ENCODE measurements around the gene RAD23B.

The RAD23B gene

DNA sequence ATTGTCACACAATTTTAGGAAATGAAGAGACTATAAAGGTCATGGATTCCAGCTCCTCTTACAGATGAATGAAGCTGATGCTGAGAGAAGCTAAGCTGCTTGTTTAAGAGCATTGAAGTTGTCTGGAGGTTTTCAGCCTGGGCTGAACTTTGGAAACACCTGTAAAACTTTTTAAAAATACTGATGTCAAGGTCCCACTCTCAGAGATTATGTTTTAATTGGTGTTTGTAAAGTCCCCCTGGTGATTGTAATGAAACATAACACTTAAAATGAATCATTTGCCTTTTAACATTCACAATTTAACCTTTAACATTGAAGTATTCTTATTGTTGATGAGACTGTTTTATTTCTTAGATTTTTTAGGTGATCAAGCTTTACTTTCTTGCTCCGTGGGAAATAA, 16.4 kb downstream of the RAD23B start:
- Histone ChIP-seq H3K27ac (no peak overlapping the region), H3K36me3 (replicated peaks) (peaks cover 5% of the 10 kb centered on the region), H3K27me3 (replicated peaks) (no peaks in the 10 kb centered on the region), H3K4me3 (ENCODE audit: low read depth, low read length) (no peak overlapping the region)
- no peak for DNase-seq
- TF ChIP-seq, protein P1, sequence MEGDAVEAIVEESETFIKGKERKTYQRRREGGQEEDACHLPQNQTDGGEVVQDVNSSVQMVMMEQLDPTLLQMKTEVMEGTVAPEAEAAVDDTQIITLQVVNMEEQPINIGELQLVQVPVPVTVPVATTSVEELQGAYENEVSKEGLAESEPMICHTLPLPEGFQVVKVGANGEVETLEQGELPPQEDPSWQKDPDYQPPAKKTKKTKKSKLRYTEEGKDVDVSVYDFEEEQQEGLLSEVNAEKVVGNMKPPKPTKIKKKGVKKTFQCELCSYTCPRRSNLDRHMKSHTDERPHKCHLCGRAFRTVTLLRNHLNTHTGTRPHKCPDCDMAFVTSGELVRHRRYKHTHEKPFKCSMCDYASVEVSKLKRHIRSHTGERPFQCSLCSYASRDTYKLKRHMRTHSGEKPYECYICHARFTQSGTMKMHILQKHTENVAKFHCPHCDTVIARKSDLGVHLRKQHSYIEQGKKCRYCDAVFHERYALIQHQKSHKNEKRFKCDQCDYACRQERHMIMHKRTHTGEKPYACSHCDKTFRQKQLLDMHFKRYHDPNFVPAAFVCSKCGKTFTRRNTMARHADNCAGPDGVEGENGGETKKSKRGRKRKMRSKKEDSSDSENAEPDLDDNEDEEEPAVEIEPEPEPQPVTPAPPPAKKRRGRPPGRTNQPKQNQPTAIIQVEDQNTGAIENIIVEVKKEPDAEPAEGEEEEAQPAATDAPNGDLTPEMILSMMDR (IDR thresholded peaks at IDR 0.05; ENCODE audit: low read depth, low read length, missing control alignments) = no peak
- in situ Hi-C loops (cut with HindIII; ENCODE audit: low pct_ligation_motif_present, low sequenced_read_pairs) = no loop called here

- Histone ChIP-seq H3K27ac (no peak overlapping the region), H3K27me3 (replicated peaks) (no peaks in the 10 kb centered on the region), H3K4me3 (ENCODE audit: low read depth, low read length) (no peak overlapping the region), H3K36me3 (replicated peaks) (peaks cover 24% of the 10 kb centered on the region)
- TF ChIP-seq, protein P1 (IDR thresholded peaks at IDR 0.05; ENCODE audit: low read depth, low read length, missing control alignments) = no peak
- no peak for DNase-seq
- in situ Hi-C loops (cut with HindIII; ENCODE audit: low pct_ligation_motif_present, low sequenced_read_pairs) = no loop called here
Observed at GRCh38 chr9:107306308-107306707, 23.2 kb downstream of the RAD23B start.

- H3K27ac ChIP-seq = no peak overlapping the region
- H3K27me3 ChIP-seq (replicated peaks) = no peaks in the 10 kb centered on the region
- in situ Hi-C loops (cut with HindIII; ENCODE audit: low pct_ligation_motif_present, low sequenced_read_pairs) = no loop called here
- DNase-seq = no peak
- no peak overlapping the region for H3K4me3 ChIP-seq (ENCODE audit: low read depth, low read length)
- TF ChIP-seq, protein P1 (IDR thresholded peaks at IDR 0.05; ENCODE audit: low read depth, low read length, missing control alignments) = no peak
- H3K36me3 ChIP-seq (replicated peaks) = peaks cover 25% of the 10 kb centered on the region
Observed at GRCh38 chr9:107307331-107307730, 24.3 kb downstream of the RAD23B start.

DNA sequence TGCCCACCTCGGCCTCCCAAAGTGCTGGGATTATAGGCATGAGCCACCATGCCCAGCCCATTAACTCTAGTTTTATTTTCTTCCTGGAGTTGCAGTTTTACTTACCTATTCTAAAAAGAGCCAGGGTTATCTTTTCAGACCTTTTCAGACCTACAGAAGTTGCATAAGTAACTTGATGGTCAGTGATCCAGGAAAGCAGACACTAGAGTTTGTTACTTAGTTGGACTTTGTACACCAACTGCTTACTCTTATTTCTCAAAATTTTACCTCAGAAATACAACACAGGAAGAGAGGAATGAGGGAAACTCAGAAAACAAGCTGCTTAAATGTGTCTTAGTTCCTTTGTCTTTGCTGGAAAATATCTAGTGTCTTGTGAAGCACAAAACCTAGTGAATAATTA, 25.4 kb downstream of the RAD23B start:
- peaks cover 29% of the 10 kb centered on the region for H3K36me3 ChIP-seq (replicated peaks)
- in situ Hi-C loops (cut with HindIII; ENCODE audit: low pct_ligation_motif_present, low sequenced_read_pairs) = no loop called here

GRCh38 chr9:107309271-107309670, 26.2 kb downstream of the RAD23B start:
- Histone ChIP-seq H3K36me3 (replicated peaks) (peaks cover 35% of the 10 kb centered on the region), H3K27ac (no peak overlapping the region), H3K4me3 (ENCODE audit: low read depth, low read length) (no peak overlapping the region), H3K27me3 (replicated peaks) (no peaks in the 10 kb centered on the region)
- TF ChIP-seq, protein P1 (IDR thresholded peaks at IDR 0.05; ENCODE audit: low read depth, low read length, missing control alignments) = no peak
- in situ Hi-C loops (cut with HindIII; ENCODE audit: low pct_ligation_motif_present, low sequenced_read_pairs) = no loop called here
- no peak for DNase-seq

More for the DNA sequence above, 25.4 kb downstream of the RAD23B start:
- TF ChIP-seq, protein P1 (IDR thresholded peaks at IDR 0.05; ENCODE audit: low read depth, low read length, missing control alignments) = no peak
- Histone ChIP-seq H3K27me3 (replicated peaks) (no peaks in the 10 kb centered on the region), H3K27ac (no peak overlapping the region), H3K4me3 (ENCODE audit: low read depth, low read length) (no peak overlapping the region)
- DNase-seq = no peak

GRCh38 chr9:107312376-107313050, 29.4 kb downstream of the RAD23B start:
- no peak overlapping the region for H3K27ac ChIP-seq
- DNase-seq = peak; percentile 14
- H3K36me3 ChIP-seq (replicated peaks) = peaks cover 44% of the 10 kb centered on the region
- TF ChIP-seq, protein P1 (IDR thresholded peaks at IDR 0.05; ENCODE audit: low read depth, low read length, missing control alignments) = no peak
- in situ Hi-C loops (cut with HindIII; ENCODE audit: low pct_ligation_motif_present, low sequenced_read_pairs) = no loop called here
- H3K27me3 ChIP-seq (replicated peaks) = no peaks in the 10 kb centered on the region
- H3K4me3 ChIP-seq (ENCODE audit: low read depth, low read length) = no peak overlapping the region
